ENCODE measurements around the gene TMEM205. TPM values are rescaled to one million over a fixed set of nuclear protein-coding genes. Genes with fewer than 3 reads are reported as not detected.

TMEM205 gene
- total and polyA plus RNA-seq, 10 of the 15 experiments (the other 5 are each of a cell fraction or from before 2014, with no cell fraction given), result 27.8 to 144 (median 88.3) TPM

DNA sequence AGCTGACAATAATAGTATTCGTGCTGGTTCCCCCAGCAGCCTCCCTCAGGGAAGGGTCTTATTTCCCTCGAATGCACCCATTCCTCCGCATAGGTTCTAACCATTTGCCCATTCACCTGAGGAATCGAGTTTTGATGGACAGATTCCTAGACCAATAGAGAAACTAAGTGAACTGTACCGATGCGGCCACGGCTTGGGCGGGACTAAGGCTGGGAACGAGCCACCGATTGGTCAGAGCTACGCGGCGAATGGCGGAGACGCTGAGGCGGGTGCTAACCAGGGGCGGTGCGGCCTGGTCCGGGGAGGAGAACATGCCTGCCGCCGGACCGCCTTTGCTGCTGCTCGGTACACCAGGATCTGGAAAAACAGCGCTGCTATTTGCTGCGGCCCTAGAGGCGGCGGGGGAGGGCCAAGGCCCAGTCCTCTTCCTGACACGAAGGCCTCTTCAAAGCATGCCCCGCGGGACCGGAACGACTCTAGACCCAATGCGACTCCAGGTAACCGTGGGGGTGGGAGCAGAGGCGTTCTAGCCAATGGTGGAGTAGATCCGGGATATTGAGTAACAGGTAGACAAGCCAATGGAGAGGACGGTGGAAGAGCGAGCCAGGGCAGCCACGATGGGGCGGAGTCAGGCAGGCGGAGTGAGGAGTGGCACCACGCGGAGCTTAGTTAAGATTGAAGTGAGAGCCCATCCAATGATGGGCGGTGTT is 28.5 kb upstream of the TMEM205 start, which contains the start of gene SWSAP1 (continued):
- TF ChIP-seq, protein P1, sequence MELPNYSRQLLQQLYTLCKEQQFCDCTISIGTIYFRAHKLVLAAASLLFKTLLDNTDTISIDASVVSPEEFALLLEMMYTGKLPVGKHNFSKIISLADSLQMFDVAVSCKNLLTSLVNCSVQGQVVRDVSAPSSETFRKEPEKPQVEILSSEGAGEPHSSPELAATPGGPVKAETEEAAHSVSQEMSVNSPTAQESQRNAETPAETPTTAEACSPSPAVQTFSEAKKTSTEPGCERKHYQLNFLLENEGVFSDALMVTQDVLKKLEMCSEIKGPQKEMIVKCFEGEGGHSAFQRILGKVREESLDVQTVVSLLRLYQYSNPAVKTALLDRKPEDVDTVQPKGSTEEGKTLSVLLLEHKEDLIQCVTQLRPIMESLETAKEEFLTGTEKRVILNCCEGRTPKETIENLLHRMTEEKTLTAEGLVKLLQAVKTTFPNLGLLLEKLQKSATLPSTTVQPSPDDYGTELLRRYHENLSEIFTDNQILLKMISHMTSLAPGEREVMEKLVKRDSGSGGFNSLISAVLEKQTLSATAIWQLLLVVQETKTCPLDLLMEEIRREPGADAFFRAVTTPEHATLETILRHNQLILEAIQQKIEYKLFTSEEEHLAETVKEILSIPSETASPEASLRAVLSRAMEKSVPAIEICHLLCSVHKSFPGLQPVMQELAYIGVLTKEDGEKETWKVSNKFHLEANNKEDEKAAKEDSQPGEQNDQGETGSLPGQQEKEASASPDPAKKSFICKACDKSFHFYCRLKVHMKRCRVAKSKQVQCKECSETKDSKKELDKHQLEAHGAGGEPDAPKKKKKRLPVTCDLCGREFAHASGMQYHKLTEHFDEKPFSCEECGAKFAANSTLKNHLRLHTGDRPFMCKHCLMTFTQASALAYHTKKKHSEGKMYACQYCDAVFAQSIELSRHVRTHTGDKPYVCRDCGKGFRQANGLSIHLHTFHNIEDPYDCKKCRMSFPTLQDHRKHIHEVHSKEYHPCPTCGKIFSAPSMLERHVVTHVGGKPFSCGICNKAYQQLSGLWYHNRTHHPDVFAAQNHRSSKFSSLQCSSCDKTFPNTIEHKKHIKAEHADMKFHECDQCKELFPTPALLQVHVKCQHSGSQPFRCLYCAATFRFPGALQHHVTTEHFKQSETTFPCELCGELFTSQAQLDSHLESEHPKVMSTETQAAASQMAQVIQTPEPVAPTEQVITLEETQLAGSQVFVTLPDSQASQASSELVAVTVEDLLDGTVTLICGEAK (IDR thresholded peaks at IDR 0.05; ENCODE audit: borderline replicate concordance), result peak; percentile 82; the same call in 1 of the 2 replicates
- TF ChIP-seq SPI1 (IDR thresholded peaks at IDR 0.05; ENCODE audit: borderline replicate concordance, insufficient read depth, low read depth, low read length) (no peak), CUX1 (IDR thresholded peaks at IDR 0.05; ENCODE audit: insufficient replicate concordance, low read depth, low read length) (no peak), KLF5 (IDR thresholded peaks at IDR 0.05; ENCODE audit: partially characterized antibody) (peak; percentile 91), TCF3 (IDR thresholded peaks at IDR 0.05; ENCODE audit: borderline replicate concordance, insufficient read depth, low read depth, low read length) (0 out of 2 replicates have a peak, but pooled peaks have one; percentile 14), MYC (IDR thresholded peaks at IDR 0.05; ENCODE audit: insufficient read depth, insufficient read length, insufficient replicate concordance, low read length, severe bottlenecking) (peak; percentile 67), IRF3 (IDR thresholded peaks at IDR 0.05) (peak; percentile 83), NRF1 (conservative IDR thresholded peaks at IDR 0.05; ENCODE audit: low read depth, low read length) (no peak; the same call in 1 of the 2 replicates), HCFC1 (IDR thresholded peaks at IDR 0.05; ENCODE audit: low read length) (peak; percentile 43), MEF2A (IDR thresholded peaks at IDR 0.05; ENCODE audit: insufficient read depth, low read depth, low read length) (0 out of 2 replicates have a peak, but pooled peaks have one; percentile 18), JUNB (IDR thresholded peaks at IDR 0.05) (no peak), PML (IDR thresholded peaks at IDR 0.05; ENCODE audit: low read length) (peak; percentile 86; the same call in 1 of the 2 replicates), POLR2A (IDR thresholded peaks at IDR 0.05; ENCODE audit: low read depth, low read length) (peak; percentile 95), POLR2AphosphoS5 (IDR thresholded peaks at IDR 0.05; ENCODE audit: low read length) (peak; percentile 87), POU2F2 (IDR thresholded peaks at IDR 0.05; ENCODE audit: borderline replicate concordance, low read depth, low read length) (no peak; the same call in 2 of the 3 replicates), EP300 (IDR thresholded peaks at IDR 0.05; ENCODE audit: borderline replicate concordance in 1 of 2, control insufficient read depth in 1 of 2, low read depth in 2 of 2, low read length in 2 of 2) (no peak)
- TF ChIP-seq, protein P2, sequence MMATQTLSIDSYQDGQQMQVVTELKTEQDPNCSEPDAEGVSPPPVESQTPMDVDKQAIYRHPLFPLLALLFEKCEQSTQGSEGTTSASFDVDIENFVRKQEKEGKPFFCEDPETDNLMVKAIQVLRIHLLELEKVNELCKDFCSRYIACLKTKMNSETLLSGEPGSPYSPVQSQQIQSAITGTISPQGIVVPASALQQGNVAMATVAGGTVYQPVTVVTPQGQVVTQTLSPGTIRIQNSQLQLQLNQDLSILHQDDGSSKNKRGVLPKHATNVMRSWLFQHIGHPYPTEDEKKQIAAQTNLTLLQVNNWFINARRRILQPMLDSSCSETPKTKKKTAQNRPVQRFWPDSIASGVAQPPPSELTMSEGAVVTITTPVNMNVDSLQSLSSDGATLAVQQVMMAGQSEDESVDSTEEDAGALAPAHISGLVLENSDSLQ (IDR thresholded peaks at IDR 0.05), result peak; percentile 99
